Lower lobe of right lung (tissue), 2 donors: Measurements from ENCODE around the gene CDC45. TPM values are rescaled to one million over a fixed set of nuclear protein-coding genes. Genes with fewer than 3 reads are reported as not detected.

Source experiments
- ATAC-seq, 2 donors: fragments of 200-7000 bp; cut with Tn5 transposase; one replicate each; pipeline ENCODE4 v1.9.1; 2020 to 2022; ENCODE audit warnings: mild to moderate bottlenecking in 2 of 2, moderate library complexity in 2 of 2
- DNase-seq: peaks from one replicate; pipeline ENCODE4 v3.0.0-alpha.2; 2020
- H3K27ac ChIP-seq: fragments of 200-600 bp; one replicate; pipeline ENCODE4 v1.8.0; 2022
- H3K27me3 ChIP-seq: fragments of 200-600 bp; one replicate; pipeline ENCODE4 v1.8.0; 2022; ENCODE audit warnings: low read depth
- H3K36me3 ChIP-seq: fragments of 200-600 bp; one replicate; pipeline ENCODE4 v1.8.0; 2022; ENCODE audit warnings: mild to moderate bottlenecking
- H3K4me1 ChIP-seq: fragments of 200-600 bp; one replicate; pipeline ENCODE4 v1.8.0; 2022
- H3K4me3 ChIP-seq: fragments of 200-600 bp; one replicate; pipeline ENCODE4 v1.8.0; 2022; ENCODE audit warnings: mild to moderate bottlenecking
- H3K9me3 ChIP-seq: fragments of 200-600 bp; one replicate; pipeline ENCODE4 v1.8.0; 2022
- CTCF ChIP-seq: fragments of 200-600 bp; IDR thresholded peaks from one replicate; pipeline ENCODE4 v1.8.0; 2022; ENCODE audit warnings: antibody characterized with exemption, mild to moderate bottlenecking
- intact Hi-C: fragments of 100-400 bp; cut with DNase I; formaldehyde crosslinking; loops from one replicate; pipeline ENCODE4 v1.11.0; 2022
- total RNA-seq: library from RNA; stranded (reverse); fragmentation: NEBNext Ultra II Directional; extraction: Animal tissue kit (Norgen Biotek cat#: 25700); gene quantifications from one replicate; pipeline ENCODE4 v1.2.1, GENCODE V29; 2021
- donor health status: DM: no; HTN: yes; CAD: no; lungs with severe emphysema.

Gene CDC45
- total RNA-seq, 1 donor from 2014 or later: 1.4 TPM

- intact Hi-C loops: no loop called here
- no peaks in the 10 kb centered on the region for H3K36me3 ChIP-seq
- no peaks in the 10 kb centered on the region for H3K27me3 ChIP-seq
- no peak overlapping the region for H3K27ac ChIP-seq
- ATAC-seq (no peak), DNase-seq (no peak)
- no peak for TF ChIP-seq CTCF
- H3K9me3 ChIP-seq: no peaks in the 10 kb centered on the region
- H3K4me3 ChIP-seq: no peak overlapping the region
- H3K4me1 ChIP-seq: no peaks in the 10 kb centered on the region
Observed at GRCh38 chr22:19515654-19516377, 36.1 kb downstream of the CDC45 start.

GRCh38 chr22:19516378-19517170 lies 36.9 kb downstream of the CDC45 start:
- Histone ChIP-seq H3K27ac (no peak overlapping the region), H3K36me3 (no peaks in the 10 kb centered on the region), H3K9me3 (no peaks in the 10 kb centered on the region), H3K4me1 (no peaks in the 10 kb centered on the region), H3K4me3 (no peak overlapping the region), H3K27me3 (no peaks in the 10 kb centered on the region)
- ATAC-seq (no peak), DNase-seq (no peak)
- TF ChIP-seq CTCF: no peak
- intact Hi-C loops: no loop called here

GRCh38 chr22:19517171-19517500 lies 37.4 kb downstream of the CDC45 start:
- ATAC-seq: no peak
- Histone ChIP-seq H3K36me3 (no peaks in the 10 kb centered on the region), H3K4me1 (no peaks in the 10 kb centered on the region), H3K27me3 (peaks cover 4% of the 10 kb centered on the region), H3K27ac (no peak overlapping the region), H3K9me3 (no peaks in the 10 kb centered on the region), H3K4me3 (no peak overlapping the region)
- TF ChIP-seq CTCF: no peak
- DNase-seq: no peak
- intact Hi-C loops: no loop called here

GRCh38 chr22:19517919-19518611 lies 38.3 kb downstream of the CDC45 start:
- peaks cover 10% of the 10 kb centered on the region for H3K27me3 ChIP-seq
- intact Hi-C loops: no loop called here
- H3K4me1 ChIP-seq: no peaks in the 10 kb centered on the region
- no peak overlapping the region for H3K4me3 ChIP-seq
- DNase-seq (no peak), ATAC-seq (no peak)
- H3K36me3 ChIP-seq: no peaks in the 10 kb centered on the region
- TF ChIP-seq CTCF: no peak
- H3K27ac ChIP-seq: no peak overlapping the region
- H3K9me3 ChIP-seq: no peaks in the 10 kb centered on the region

- intact Hi-C loops: no loop called here
Observed at GRCh38 chr22:19518635-19519034, 38.9 kb downstream of the CDC45 start.

More at GRCh38 chr22:19518635-19519034, 38.9 kb downstream of the CDC45 start:
- Histone ChIP-seq H3K9me3 (no peaks in the 10 kb centered on the region), H3K27ac (no peak overlapping the region), H3K36me3 (no peaks in the 10 kb centered on the region), H3K27me3 (peaks cover 16% of the 10 kb centered on the region), H3K4me1 (peaks cover 3% of the 10 kb centered on the region), H3K4me3 (no peak overlapping the region)
- ATAC-seq (no peak), DNase-seq (no peak)
- no peak for TF ChIP-seq CTCF
